ENCODE measurements around the gene RPL4.
A peak's percentile ranks its signal among the peaks of the same experiment; 100 is the strongest.
"Not testable (repeated sequence)": the region's sequence is repeated elsewhere in the genome, so short reads cannot be mapped to it uniquely, and the experiment has no call there.

The RPL4 gene

DNA sequence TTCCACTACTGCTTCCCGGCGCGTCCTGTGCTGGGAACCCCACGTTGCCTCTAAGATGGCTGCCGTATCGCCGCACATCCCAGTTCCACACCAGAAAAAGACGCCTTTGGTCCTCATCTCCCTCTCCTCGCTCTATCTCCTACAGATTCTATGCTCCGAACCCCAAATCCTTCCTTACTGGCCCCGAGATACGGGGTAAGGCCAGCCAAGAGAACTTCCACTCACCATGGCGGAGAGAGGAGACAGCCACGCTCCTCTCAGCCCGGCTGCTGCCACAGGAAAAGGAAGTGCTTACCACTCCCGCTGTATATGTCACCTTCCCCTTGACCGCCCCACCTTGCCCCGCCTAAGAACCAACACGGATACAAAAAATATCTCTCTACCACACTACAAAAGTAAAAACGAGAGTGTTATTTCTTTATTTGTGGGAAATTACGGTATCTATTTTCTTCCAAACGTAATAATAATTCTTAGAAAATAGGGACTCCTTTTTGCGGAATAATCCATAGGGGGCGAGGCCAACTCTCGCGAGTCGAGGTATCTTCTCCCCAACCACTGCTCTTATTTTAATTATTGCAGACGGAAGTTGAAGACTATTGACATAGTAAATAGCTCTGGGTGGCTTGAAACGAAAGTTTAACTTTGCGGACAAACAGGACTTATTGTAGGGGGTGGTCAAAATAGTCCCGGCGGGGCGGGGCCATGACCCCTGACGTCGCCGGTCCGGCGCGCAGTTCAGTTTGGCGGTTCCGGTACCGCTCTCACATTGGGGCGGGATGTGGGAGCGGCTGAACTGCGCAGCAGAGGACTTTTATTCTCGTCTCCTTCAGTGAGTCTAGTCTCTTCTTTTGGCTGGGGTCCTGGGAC, at the start of gene RPL4, which contains the start of gene ZWILCH:
Gene RPL4, minus strand, starts transcription at position 293 of the 867 bp plus-strand sequence. Its CDS starts 65 bp downstream, at position 228.
Gene ZWILCH, plus strand, starts transcription at position 764 of the 867 bp plus-strand sequence. Its CDS starts 13 bp downstream, at position 777.
- no peak for TF ChIP-seq ZNF274 (IDR thresholded peaks at IDR 0.05; ENCODE audit: low read depth, low read length)
- H3K4me3 ChIP-seq (ENCODE audit: low read length): peak within 1 kb of the TSS; percentile 97

DNA sequence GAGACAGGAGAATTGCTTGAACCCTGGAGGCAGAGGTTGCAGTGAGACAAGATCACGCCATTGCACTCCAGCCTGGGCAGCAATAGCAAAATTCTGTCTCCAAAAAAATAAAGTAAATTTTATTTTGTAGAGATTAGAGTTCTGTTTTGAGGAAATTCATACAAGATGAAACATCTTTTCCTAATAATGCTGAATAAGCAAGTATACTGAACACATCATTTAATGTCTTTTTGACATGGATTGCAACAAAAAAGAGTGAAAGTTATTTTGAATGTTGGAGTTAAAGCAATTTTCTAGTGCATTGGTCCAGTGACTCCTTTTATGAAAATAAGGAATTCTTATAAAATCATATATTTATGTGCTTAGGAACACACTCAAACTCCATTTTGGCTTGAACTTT, 40.6 kb upstream of the RPL4 start:
- no peak overlapping the region for H3K4me3 ChIP-seq (ENCODE audit: low read length)
- TF ChIP-seq ZNF274 (IDR thresholded peaks at IDR 0.05; ENCODE audit: low read depth, low read length): no peak

DNA sequence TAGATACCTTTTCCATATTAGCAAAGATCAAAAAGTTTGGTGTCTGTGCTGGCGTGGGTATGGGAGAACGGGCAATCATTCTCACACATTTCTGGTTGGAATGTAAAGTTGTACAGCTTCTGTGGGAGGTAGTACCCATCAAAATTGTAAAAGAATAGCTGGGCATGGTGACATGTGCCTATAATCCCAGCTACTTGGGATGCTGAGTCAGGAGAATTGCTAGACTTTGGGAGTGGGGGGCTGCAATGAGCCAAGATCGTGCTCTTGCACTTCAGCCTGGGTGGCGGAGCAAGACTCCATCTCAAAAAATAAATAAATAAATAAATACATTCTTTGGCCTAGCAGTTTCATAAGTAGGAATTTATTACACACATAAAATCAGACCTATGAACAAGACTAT, 38.2 kb upstream of the RPL4 start:
- no peak for TF ChIP-seq ZNF274 (IDR thresholded peaks at IDR 0.05; ENCODE audit: low read depth, low read length)
- no peak overlapping the region for H3K4me3 ChIP-seq (ENCODE audit: low read length)

DNA sequence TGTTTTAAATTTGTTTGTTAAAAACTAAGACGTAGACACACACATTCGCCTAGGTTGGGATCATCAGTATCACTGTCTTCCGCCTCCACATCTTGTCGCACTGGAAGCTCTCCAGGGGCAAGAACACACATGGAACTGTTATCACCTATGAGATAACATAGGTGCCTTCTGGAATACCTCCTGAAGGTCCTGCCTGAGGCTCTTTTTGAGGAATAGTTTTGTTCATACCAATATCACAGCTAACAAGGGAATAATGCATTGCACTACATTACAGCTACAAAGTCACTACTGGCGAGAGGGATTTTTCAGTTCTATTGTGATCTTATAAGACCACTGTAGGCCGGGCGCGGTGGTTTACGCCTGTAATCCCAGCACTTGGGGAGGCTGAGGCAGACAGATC, 30.4 kb upstream of the RPL4 start:
- no peak for TF ChIP-seq ZNF274 (IDR thresholded peaks at IDR 0.05; ENCODE audit: low read depth, low read length)
- no peak overlapping the region for H3K4me3 ChIP-seq (ENCODE audit: low read length)

DNA sequence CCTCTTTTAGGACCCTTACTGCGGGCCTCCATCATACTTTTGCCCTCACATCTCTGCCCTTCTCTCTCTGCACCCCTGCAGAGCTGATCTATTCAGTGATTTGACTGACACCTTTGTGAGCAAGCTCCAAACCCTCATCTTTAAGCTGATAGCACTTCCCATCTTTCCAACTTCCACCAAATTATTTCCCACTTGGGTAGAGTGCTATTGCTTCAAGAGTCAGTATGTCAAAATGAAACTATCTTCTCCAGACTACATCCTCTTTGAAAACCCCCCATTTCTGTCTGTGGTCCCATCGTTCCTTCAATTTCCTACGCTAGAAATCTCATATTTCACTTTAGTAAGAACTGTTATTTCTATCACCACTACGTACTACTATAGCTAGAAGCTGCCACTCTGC, 20.2 kb upstream of the RPL4 start:
- no peak for TF ChIP-seq ZNF274 (IDR thresholded peaks at IDR 0.05; ENCODE audit: low read depth, low read length)
- H3K4me3 ChIP-seq (ENCODE audit: low read length): no peak overlapping the region

DNA sequence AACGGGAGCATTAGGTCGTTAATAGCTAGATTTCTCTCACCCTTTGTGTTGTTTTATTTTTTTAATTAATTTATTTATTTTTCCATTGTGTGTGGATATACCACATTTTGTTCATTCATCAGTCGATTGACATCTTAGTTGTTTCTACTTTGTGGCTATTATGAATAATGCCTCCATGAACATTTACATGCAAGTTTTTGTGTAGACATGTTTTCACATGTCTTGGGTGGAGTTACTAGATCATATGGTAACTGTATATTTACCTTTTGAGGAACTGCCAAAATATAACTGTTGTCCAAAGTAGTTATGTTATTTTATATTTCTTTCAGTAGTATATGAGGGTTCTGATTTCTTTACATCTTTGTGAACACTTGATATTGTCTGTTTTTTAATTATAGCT, 19.3 kb upstream of the RPL4 start:
- TF ChIP-seq ZNF274 (IDR thresholded peaks at IDR 0.05; ENCODE audit: low read depth, low read length): no peak
- no peak overlapping the region for H3K4me3 ChIP-seq (ENCODE audit: low read length)

DNA sequence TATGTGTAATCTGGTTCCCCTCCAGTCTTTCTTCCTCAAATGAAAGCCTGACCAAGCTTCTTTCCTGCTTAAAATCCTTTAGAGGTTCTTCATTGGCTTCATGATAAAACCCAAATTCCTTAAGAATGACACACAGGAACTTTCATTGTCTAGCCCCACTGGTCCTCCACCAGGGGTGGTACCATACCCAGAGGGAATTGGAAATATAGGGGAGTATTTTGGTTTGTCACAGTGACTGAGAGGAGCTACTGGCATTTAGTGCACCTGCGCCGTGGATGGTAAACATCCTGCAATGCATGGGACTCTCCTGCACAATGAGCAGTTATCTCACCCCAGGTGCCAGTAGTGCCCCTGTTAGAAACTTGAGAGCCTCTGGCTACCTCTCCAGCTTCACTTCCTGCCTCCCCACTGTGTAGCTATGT, 11.3 kb upstream of the RPL4 start:
- H3K4me3 ChIP-seq (ENCODE audit: low read length): no peak overlapping the region
- TF ChIP-seq ZNF274 (IDR thresholded peaks at IDR 0.05; ENCODE audit: low read depth, low read length): no peak

DNA sequence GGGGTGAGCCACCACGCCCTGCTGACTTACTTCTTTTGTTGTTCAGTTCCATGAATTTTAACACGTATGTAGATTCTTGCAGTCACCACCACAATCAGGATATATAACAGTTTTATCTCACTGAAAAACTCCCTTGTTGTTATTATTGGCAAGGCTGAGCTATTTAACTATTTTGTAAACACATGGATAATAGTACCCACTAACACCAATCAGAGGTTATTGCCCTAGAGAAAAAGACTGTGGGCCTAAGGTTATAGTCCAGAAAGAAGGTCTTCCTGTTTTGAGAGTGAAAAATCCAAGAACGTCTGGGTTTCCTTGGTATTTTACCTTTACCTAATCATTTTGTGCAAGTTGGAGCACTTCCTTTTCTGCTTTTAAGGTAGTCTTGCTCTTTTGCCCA, 9.9 kb upstream of the RPL4 start:
- no peak overlapping the region for H3K4me3 ChIP-seq (ENCODE audit: low read length)
- no peak for TF ChIP-seq ZNF274 (IDR thresholded peaks at IDR 0.05; ENCODE audit: low read depth, low read length)

DNA sequence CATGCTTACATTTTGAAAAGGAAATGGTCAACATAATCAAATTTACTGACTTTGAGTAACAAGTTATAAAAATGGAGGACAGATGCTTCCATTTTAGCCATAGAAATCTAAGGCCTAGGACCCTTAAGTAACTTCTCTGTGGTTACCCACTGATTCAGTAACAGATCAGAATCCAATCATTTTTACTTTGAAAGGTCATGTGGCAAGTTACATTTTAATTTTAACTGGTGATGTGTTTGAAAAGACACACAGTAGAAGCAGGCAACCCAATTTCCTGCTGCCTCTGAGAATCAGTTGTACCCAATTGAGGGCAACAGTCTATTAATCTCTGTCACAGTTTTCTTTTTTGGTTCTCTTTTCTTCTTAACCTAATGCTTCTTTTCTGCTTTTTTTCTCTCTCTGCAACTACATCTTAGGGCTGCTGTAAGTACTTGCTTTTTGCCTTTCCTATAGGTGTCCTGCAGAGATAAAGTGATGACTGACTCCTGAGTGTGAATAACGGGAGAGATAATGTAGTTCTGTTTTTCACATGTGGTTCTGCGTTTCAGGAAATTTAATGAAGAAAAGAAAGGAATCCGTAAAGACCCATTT, 3.7 kb upstream of the RPL4 start:
- H3K4me3 ChIP-seq (ENCODE audit: low read length): no peak overlapping the region
- no peak for TF ChIP-seq ZNF274 (IDR thresholded peaks at IDR 0.05; ENCODE audit: low read depth, low read length)

DNA sequence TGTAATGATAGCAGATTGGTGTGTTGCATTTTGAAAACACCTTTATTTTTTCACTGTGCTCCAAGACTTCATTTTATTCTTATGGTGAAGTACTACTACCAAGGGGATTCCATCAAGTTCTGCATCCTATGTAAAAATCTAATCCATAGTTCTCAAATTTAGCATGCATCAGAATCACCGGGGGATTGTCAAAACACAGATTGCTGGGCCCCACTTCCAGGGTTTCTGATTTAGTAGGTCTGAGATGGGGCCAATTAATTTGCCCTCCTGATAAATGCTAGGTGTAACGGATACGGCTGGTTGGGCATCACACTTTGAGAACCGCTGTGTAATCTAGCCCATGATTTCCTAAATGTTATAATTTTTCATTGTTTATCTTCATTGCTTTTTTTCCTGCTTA, 1.2 kb upstream of the RPL4 start:
- peak overlapping the region; percentile 97 for H3K4me3 ChIP-seq (ENCODE audit: low read length)
- TF ChIP-seq ZNF274 (IDR thresholded peaks at IDR 0.05; ENCODE audit: low read depth, low read length): no peak

DNA sequence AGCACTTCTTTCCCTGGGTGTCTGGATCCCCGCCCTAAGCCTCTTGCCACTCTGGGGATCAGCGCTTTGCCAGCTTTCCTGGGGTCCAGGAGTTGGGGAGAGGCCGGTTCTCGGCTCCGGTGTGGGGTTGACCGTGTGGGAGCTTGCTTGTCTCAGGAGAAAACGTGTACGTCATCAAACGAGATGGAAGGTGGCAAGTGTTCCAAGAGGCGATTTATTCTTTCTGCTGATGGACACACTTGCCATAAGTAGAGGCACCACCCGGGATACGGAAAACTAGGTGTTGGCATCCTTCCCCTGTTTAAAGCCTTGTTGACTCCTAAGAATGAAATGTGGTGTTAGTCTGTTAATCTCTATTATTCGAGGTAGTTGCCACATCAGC, 766 bp upstream of the RPL4 start:
- no peak for TF ChIP-seq ZNF274 (IDR thresholded peaks at IDR 0.05; ENCODE audit: low read depth, low read length)
- H3K4me3 ChIP-seq (ENCODE audit: low read length): peak overlapping the region; percentile 97

DNA sequence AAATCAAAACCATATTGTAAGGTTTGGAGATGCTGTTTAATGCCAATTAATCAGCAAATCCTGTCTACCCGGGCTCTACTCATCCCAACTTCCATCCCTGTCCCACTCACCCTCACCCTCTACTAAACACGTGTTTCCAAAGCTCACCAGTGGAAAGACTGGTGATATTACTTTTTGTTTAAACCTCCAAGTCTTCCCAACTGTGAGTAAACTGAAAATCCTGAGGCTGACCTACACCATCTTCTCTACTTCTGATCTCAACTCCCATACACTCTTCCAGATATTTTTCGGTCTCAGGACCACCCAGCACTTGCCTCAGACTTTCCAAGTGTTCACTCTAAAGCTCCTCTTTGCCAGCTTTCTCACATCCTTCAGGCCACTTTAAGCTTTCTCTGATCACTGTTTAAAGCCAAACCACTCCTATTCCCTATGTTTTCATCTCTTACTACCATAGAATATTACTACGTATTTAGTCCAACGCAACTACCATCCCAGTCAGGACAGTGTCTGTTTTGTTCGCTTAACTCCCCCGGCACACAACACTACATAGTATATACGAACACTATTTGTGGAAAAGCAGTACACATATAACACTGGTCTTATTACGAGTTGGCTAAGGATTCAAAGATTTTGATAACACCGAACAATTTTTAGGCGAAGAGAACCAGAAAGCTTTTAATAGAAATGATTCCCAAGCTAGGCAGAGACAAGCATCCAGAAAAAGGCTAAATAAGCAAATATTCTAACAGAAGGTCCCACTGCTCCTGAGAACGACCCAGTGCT, 684 bp downstream of the RPL4 start:
- no peak for TF ChIP-seq ZNF274 (IDR thresholded peaks at IDR 0.05; ENCODE audit: low read depth, low read length)

DNA sequence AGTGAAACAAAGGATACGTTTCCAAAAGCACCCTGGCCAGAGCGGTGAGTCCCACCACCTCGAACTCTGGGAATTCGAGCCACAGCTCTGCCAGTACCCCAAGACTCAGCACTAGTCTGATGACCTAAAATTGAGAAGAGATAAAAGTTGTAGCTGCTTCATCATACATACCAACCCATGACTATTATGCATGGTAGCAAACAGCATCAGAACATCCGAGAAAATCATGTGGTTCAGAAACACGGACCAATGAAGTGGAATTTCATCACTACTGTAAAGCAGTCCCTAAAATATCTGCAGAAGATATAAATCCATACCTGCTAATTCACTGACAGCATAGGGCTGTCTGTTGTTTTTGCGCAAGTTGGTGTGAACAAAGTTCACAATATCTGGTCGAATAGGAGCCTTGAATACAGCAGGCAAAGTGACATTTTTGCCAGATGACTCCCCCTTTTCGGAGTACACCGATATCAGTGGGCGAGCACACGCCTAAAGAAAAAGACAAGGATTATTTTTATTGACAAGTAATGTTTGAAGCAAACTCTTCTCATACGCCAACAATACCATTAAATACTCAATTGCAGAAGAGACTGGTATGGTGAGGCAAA, 1.5 kb downstream of the RPL4 start:
- H3K4me3 ChIP-seq (ENCODE audit: low read length): peak overlapping the region; percentile 97

More for the DNA sequence above, 684 bp downstream of the RPL4 start:
- H3K4me3 ChIP-seq (ENCODE audit: low read length): peak overlapping the region; percentile 97

DNA sequence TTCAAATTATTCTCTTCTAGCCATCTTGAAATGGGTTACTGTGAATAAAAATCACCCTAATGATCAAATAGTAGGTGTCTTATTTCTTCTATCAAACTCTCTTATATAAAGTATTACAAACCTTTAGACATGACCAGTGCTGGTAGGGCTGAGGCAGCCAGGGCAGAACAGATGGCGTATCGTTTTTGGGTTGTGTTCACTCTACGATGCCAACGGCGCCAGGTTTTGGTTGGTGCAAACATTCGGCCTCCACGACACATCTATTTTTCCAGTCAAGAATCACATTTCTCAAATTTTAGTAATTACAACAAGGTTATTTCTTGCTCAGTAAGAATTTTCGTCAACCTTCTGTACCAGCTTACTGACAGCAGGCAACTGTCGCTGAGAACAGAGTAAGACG, 2.2 kb downstream of the RPL4 start:
- TF ChIP-seq ZNF274 (IDR thresholded peaks at IDR 0.05; ENCODE audit: low read depth, low read length): no peak
- H3K4me3 ChIP-seq (ENCODE audit: low read length): peak overlapping the region; percentile 97

DNA sequence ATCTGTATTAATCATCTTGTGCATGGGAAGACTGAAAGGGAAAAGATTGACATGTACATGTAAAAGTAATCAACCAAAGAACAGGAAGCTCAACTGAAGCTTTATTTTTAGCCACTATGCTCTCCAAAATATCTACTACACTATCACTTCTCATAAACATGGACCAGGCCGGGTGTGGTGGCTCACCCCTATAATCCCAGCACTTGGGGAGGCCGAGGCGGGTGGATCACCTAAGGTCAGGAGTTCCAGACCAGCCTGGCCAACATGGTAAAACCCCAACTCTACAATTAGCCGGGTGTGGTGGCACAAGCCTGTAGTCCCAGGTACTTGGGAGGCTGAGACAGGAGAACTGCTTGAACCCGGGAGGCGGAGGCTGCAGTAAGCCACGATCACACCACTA, 4.3 kb downstream of the RPL4 start:
- H3K4me3 ChIP-seq (ENCODE audit: low read length): not testable (repeated sequence)

All from GM08714 (cell line).